ENCODE data around the gene FRY.

Gene FRY

GRCh38 chr13:32195713-32196112 lies 164.1 kb downstream of the FRY start:
- Mint-ChIP-seq H3K27me3 (no peaks in the 10 kb centered on the region), H3K9me3 (no peaks in the 10 kb centered on the region), H3K4me1 (no peaks in the 10 kb centered on the region), H3K36me3 (ENCODE audit: low read depth) (no peaks in the 10 kb centered on the region), H3K4me3 (no peak overlapping the region), H3K27ac (no peak overlapping the region)
- ATAC-seq (no peak), DNase-seq (no peak)

GRCh38 chr13:32199168-32199567 lies 167.6 kb downstream of the FRY start:
- Mint-ChIP-seq H3K27ac (no peak overlapping the region), H3K9me3 (no peaks in the 10 kb centered on the region)

GRCh38 chr13:32200741-32201140 lies 169.2 kb downstream of the FRY start:
- H3K4me3 Mint-ChIP-seq: no peak overlapping the region
- no peak overlapping the region for H3K27ac Mint-ChIP-seq
- no peaks in the 10 kb centered on the region for H3K36me3 Mint-ChIP-seq (ENCODE audit: low read depth)
- no peak for DNase-seq
- no peak for ATAC-seq
- H3K9me3 Mint-ChIP-seq: no peaks in the 10 kb centered on the region
- H3K4me1 Mint-ChIP-seq: no peaks in the 10 kb centered on the region
- H3K27me3 Mint-ChIP-seq: no peaks in the 10 kb centered on the region

More at GRCh38 chr13:32199168-32199567, 167.6 kb downstream of the FRY start:
- no peaks in the 10 kb centered on the region for H3K36me3 Mint-ChIP-seq (ENCODE audit: low read depth)
- no peaks in the 10 kb centered on the region for H3K27me3 Mint-ChIP-seq
- H3K4me1 Mint-ChIP-seq: no peaks in the 10 kb centered on the region
- ATAC-seq (no peak), DNase-seq (no peak)
- H3K4me3 Mint-ChIP-seq: no peak overlapping the region

GRCh38 chr13:32201809-32202208 lies 170.2 kb downstream of the FRY start:
- no peak overlapping the region for H3K4me3 Mint-ChIP-seq
- no peak overlapping the region for H3K27ac Mint-ChIP-seq
- H3K27me3 Mint-ChIP-seq: no peaks in the 10 kb centered on the region
- H3K36me3 Mint-ChIP-seq (ENCODE audit: low read depth): no peaks in the 10 kb centered on the region
- no peaks in the 10 kb centered on the region for H3K9me3 Mint-ChIP-seq
- H3K4me1 Mint-ChIP-seq: no peaks in the 10 kb centered on the region
- no peak for DNase-seq
- no peak for ATAC-seq

- no peaks in the 10 kb centered on the region for H3K9me3 Mint-ChIP-seq
- ATAC-seq: no peak
These were observed 170.7 kb downstream of the FRY start for GRCh38 chr13:32202268-32202667.

GRCh38 chr13:32203221-32203620 lies 171.6 kb downstream of the FRY start:
- no peak for ATAC-seq

More at GRCh38 chr13:32202268-32202667, 170.7 kb downstream of the FRY start:
- Mint-ChIP-seq H3K27ac (no peak overlapping the region), H3K27me3 (no peaks in the 10 kb centered on the region), H3K4me3 (no peak overlapping the region), H3K4me1 (no peaks in the 10 kb centered on the region), H3K36me3 (ENCODE audit: low read depth) (no peaks in the 10 kb centered on the region)
- DNase-seq: no peak

GRCh38 chr13:32203736-32204135 lies 172.2 kb downstream of the FRY start:
- Mint-ChIP-seq H3K4me1 (no peaks in the 10 kb centered on the region), H3K27ac (no peak overlapping the region), H3K9me3 (no peaks in the 10 kb centered on the region), H3K36me3 (ENCODE audit: low read depth) (no peaks in the 10 kb centered on the region), H3K4me3 (no peak overlapping the region), H3K27me3 (no peaks in the 10 kb centered on the region)
- no peak for DNase-seq
- no peak for ATAC-seq

More at GRCh38 chr13:32203221-32203620, 171.6 kb downstream of the FRY start:
- no peaks in the 10 kb centered on the region for H3K27me3 Mint-ChIP-seq
- H3K4me3 Mint-ChIP-seq: no peak overlapping the region
- DNase-seq: no peak
- no peak overlapping the region for H3K27ac Mint-ChIP-seq
- H3K9me3 Mint-ChIP-seq: no peaks in the 10 kb centered on the region
- no peaks in the 10 kb centered on the region for H3K4me1 Mint-ChIP-seq
- H3K36me3 Mint-ChIP-seq (ENCODE audit: low read depth): no peaks in the 10 kb centered on the region

GRCh38 chr13:32205431-32206096 lies 174.0 kb downstream of the FRY start:
- DNase-seq: no peak
- Mint-ChIP-seq H3K9me3 (no peaks in the 10 kb centered on the region), H3K27ac (no peak overlapping the region), H3K36me3 (ENCODE audit: low read depth) (no peaks in the 10 kb centered on the region), H3K27me3 (no peaks in the 10 kb centered on the region), H3K4me1 (no peaks in the 10 kb centered on the region), H3K4me3 (no peak overlapping the region)
- ATAC-seq: no peak

GRCh38 chr13:32206097-32206740 lies 174.6 kb downstream of the FRY start:
- Mint-ChIP-seq H3K27me3 (no peaks in the 10 kb centered on the region), H3K9me3 (no peaks in the 10 kb centered on the region), H3K4me1 (no peaks in the 10 kb centered on the region), H3K27ac (no peak overlapping the region), H3K4me3 (no peak overlapping the region), H3K36me3 (ENCODE audit: low read depth) (no peaks in the 10 kb centered on the region)
- DNase-seq: no peak
- ATAC-seq: no peak

- DNase-seq: no peak
- no peaks in the 10 kb centered on the region for H3K27me3 Mint-ChIP-seq
These were observed 177.3 kb downstream of the FRY start for GRCh38 chr13:32208860-32209259.

GRCh38 chr13:32209652-32210051 lies 178.1 kb downstream of the FRY start:
- Mint-ChIP-seq H3K9me3 (no peaks in the 10 kb centered on the region), H3K27ac (no peak overlapping the region), H3K27me3 (no peaks in the 10 kb centered on the region), H3K4me1 (no peaks in the 10 kb centered on the region), H3K4me3 (no peak overlapping the region), H3K36me3 (ENCODE audit: low read depth) (no peaks in the 10 kb centered on the region)
- DNase-seq (no peak), ATAC-seq (no peak)

More at GRCh38 chr13:32208860-32209259, 177.3 kb downstream of the FRY start:
- no peaks in the 10 kb centered on the region for H3K36me3 Mint-ChIP-seq (ENCODE audit: low read depth)
- no peak overlapping the region for H3K4me3 Mint-ChIP-seq
- H3K9me3 Mint-ChIP-seq: no peaks in the 10 kb centered on the region
- H3K27ac Mint-ChIP-seq: no peak overlapping the region
- ATAC-seq: no peak
- H3K4me1 Mint-ChIP-seq: no peaks in the 10 kb centered on the region

GRCh38 chr13:32210101-32210500 lies 178.5 kb downstream of the FRY start:
- Mint-ChIP-seq H3K9me3 (no peaks in the 10 kb centered on the region), H3K36me3 (ENCODE audit: low read depth) (no peaks in the 10 kb centered on the region), H3K4me3 (no peak overlapping the region), H3K27ac (no peak overlapping the region), H3K27me3 (no peaks in the 10 kb centered on the region), H3K4me1 (no peaks in the 10 kb centered on the region)
- no peak for ATAC-seq
- no peak for DNase-seq

- Mint-ChIP-seq H3K27ac (no peak overlapping the region), H3K4me3 (no peak overlapping the region), H3K9me3 (no peaks in the 10 kb centered on the region), H3K4me1 (no peaks in the 10 kb centered on the region), H3K27me3 (no peaks in the 10 kb centered on the region), H3K36me3 (ENCODE audit: low read depth) (no peaks in the 10 kb centered on the region)
- ATAC-seq (no peak), DNase-seq (no peak)
These were observed 180.2 kb downstream of the FRY start for GRCh38 chr13:32211813-32212212.

GRCh38 chr13:32212421-32212820 lies 180.8 kb downstream of the FRY start:
- Mint-ChIP-seq H3K27me3 (no peaks in the 10 kb centered on the region), H3K9me3 (no peaks in the 10 kb centered on the region), H3K4me1 (no peaks in the 10 kb centered on the region), H3K27ac (no peak overlapping the region), H3K4me3 (no peak overlapping the region), H3K36me3 (ENCODE audit: low read depth) (no peaks in the 10 kb centered on the region)
- ATAC-seq (no peak), DNase-seq (no peak)

- H3K4me1 Mint-ChIP-seq: no peaks in the 10 kb centered on the region
- DNase-seq (no peak), ATAC-seq (no peak)
- no peak overlapping the region for H3K27ac Mint-ChIP-seq
- H3K27me3 Mint-ChIP-seq: no peaks in the 10 kb centered on the region
- H3K9me3 Mint-ChIP-seq: no peaks in the 10 kb centered on the region
- H3K36me3 Mint-ChIP-seq (ENCODE audit: low read depth): no peaks in the 10 kb centered on the region
- no peak overlapping the region for H3K4me3 Mint-ChIP-seq
These were observed 182.1 kb downstream of the FRY start for GRCh38 chr13:32213626-32214025.

All from activated naive CD8-positive, alpha-beta T cell treated with anti-CD3 and anti-CD28 coated beads, Interleukin-2, amount 50 U/mL, for 24 hours (primary cell).